Activated T-cell treated with anti-CD3 and anti-CD28 coated beads, Interleukin-2, amount 50 U/mL, for 1 hour (primary cell): ENCODE measurements around the gene PIWIL1.

ENCODE experiments used
- DNase-seq: peaks from one replicate; pipeline ENCODE4 v3.0.0-alpha.2; 2020

The PIWIL1 gene

DNA sequence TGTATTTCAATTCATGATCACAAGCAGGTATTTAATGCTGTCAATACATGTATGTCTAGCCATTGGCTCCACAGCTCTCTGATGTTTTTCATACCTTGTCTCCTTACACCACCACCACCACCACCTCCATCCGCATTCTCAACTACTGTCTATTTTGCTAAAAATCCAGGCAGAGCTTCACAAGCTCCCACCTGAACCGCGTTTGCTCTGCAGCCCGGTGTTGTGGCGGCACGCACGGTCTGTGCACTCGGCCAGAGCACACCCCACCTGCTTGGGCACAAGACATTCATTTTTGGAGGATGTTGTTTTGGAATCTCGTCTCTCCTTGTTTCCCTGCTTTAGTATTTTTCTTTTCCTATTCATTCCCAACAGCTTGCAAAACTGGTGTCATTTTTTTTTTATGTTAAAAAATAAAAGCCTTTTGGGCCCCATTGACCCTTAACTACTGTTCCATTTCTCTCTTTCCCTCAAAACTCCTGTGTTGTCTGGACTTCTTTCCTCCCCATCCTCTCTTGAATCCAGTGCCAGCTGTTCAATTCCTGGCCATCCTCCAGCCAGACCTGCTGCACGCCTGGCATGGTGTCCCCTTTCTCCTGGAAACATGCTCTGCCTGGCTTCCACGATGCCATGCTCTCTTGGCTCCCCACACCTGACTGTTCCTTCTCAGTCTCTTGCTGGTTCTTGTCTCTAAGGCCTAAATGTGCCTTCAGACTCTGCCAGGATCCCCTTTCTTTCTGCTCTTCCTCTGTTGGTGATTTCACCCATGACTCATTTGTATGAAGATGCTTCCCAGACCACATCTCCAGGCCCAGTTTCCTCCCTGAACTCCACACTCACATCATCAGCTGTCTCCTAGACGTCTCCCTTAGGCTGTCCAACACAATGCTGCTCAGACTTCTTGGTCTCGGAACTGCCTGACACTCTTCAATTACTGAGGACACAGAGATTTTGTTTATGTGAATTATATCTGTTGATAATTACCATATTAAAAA lies 37.9 kb downstream of the PIWIL1 start:
- no peak for DNase-seq

DNA sequence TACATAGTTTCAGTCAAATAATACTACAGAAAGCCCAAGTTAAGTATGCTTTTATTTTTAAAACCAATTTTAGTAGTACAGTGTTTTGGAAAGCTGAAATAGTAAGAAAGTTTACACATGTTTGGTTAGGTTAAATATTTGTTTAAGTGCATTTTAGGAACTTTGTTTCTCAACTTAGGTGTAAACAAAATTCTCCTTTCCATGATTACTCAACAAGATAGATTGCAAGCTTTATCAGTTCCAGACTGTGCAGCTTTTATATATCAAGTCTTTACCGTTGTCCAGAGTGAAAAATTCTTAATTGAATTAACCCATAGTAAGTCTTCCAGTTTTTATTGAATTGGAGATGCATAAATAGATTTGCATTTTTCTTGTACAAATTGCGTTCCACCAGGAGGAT lies 45.1 kb downstream of the PIWIL1 start:
- DNase-seq = no peak

- DNase-seq = no peak
These were observed 46.5 kb downstream of the PIWIL1 start for GRCh38 chr12:130384234-130384633.

GRCh38 chr12:130385193-130385592 lies 47.5 kb downstream of the PIWIL1 start:
- no peak for DNase-seq

GRCh38 chr12:130391186-130391585 lies 53.5 kb downstream of the PIWIL1 start:
- no peak for DNase-seq

DNA sequence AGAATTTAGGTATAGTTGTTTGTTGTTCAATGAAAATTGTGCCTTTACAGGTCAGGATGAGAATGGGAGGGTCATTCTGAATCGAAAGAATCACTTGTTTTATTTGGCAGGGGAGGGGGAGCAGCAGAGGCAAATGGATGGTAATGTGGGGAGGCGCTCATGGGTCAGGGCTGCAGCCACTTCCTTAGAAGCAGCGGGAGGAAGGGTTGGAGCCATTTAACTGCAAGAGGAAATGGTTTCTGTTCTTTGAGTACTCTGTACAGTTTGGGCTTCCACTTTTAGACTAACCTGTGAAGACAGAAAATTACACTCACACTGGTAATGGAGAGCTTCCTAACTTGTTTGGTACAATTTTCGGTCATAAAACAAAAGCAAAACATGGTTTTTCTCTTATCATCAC lies 57.2 kb downstream of the PIWIL1 start:
- no peak for DNase-seq

- DNase-seq = no peak
These were observed 59.0 kb downstream of the PIWIL1 start for GRCh38 chr12:130396667-130397066.

DNA sequence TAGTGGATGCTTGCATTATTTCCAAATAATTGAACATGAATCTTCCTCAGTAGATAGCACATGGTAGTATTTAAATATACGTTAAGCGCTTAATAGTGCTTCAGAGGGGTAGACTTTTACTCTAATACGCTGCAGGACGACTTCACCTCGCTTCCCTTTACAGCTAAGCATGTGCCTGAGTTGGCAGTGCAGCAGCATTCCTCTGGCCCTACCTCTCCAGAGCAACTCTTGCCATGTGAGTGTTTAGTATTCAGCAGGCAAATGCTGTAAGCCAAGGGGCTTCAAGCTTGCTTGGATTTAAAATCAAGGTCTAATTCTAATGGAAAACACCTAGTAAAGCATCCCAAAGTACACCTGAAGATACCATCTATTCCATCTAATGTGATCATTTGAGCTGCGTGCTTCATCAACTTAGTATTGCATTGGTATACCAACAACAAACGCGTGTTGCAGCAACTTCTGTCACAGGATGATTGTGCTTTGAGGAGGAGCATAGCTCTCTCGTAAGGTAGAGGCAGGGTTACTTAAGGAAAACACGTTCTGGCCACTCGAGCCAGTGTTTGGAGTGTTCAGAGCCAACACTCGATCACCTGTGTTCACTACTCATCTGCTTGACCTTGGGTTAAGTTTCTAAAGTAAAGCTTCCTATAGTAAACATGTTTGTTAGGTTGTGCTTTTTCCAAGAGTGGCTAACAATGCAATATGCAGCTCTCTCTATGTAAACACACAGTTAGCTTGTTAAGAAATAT lies 60.6 kb downstream of the PIWIL1 start:
- no peak for DNase-seq

GRCh38 chr12:130401703-130402102 lies 64.0 kb downstream of the PIWIL1 start:
- no peak for DNase-seq

- DNase-seq = no peak
These were observed 67.6 kb downstream of the PIWIL1 start for GRCh38 chr12:130405332-130405731.

- DNase-seq = no peak
These were observed 74.7 kb downstream of the PIWIL1 start for GRCh38 chr12:130412384-130412783.

DNA sequence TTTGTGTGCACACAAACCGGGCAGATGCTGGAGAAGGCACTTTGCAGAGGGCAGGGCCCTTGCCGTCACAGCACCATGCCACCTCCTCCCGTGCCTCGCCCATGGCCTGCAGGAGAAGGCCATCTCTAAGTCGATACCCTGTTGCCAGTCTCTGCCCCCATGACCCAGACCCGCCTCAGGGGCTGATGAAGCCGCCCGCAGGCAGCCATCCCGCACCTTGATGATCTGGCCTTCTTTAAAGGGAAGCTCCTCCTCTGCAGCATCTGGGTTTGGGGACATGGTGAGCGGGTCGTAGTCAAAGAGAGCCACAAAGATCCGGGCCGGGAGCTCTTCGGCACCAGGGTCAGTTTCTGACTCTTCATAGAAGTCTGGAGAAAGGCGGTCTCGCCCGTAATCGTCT lies 76.2 kb downstream of the PIWIL1 start:
- DNase-seq = no peak

DNA sequence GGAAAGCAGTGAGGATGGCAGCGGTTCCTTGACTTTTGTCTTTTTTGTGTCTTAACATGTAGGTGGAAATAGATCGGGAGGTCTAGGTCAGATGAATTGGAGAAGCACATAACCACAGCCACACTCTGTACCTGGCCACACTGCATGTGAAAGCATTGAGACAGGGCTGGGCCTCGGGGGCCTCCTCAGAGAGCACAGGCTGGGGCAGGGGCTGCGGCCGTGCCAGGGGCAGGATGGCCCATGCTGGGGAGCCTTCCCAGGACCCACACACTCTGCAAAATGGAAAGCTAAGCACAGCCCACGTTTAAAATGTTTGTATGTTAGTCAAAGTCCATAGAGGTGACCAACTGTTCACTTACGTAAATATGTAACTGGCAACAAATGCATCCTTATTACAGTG lies 76.7 kb downstream of the PIWIL1 start:
- DNase-seq = no peak

GRCh38 chr12:130418251-130418650 lies 80.6 kb downstream of the PIWIL1 start:
- no peak for DNase-seq

DNA sequence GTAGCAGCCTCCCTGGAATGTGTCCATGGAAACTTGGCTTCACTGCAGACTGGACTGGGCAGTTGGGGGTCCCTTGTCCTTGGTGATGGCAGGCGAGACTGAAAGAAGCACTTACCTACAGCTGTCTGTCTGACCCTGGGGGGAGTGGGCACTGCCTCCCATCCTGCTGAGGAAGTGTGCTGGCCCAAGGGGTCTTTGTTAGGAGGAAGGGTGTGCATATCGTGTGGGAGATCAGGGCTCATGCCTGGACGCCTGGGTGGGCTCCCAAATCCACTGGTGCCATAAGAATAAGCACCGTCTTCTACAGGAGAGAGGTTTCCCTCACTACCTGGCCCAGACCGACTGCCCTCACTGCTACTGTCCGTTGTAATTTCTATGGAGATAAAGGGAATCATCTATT lies 81.4 kb downstream of the PIWIL1 start:
- DNase-seq = no peak

- DNase-seq = no peak
These were observed 82.4 kb downstream of the PIWIL1 start for GRCh38 chr12:130420071-130420470.

GRCh38 chr12:130421896-130422295 lies 84.2 kb downstream of the PIWIL1 start:
- DNase-seq = no peak
